IMR-90 (cell line): ENCODE measurements around the gene DCAF11. TPM values are rescaled to one million over a fixed set of nuclear protein-coding genes. Genes with fewer than 3 reads are reported as not detected.

Experiments
- ATAC-seq: fragments of 200-7000 bp; cut with Tn5 transposase; 2 replicates; pipeline ENCODE4 v1.9.1; 2020; ENCODE audit warnings: low read depth, mild to moderate bottlenecking, moderate library complexity
- BruUV-seq: library from RNA; stranded (reverse); fragments of 400-500 nt; replicated peaks from 2 replicates; lab custom pipeline; 2021; lab: Mats Ljungman, UMichigan
- CTCF ChIA-PET: fragments of 300-600 bp; formaldehyde crosslinking; extraction: SDS; loops from one replicate; lab custom pipeline; 2021; ENCODE audit warnings: antibody characterized with exemption; lab: Yijun Ruan, JAX
- POLR2A ChIA-PET: fragments of 300-600 bp; sonication (Branson Sonifier 250); formaldehyde crosslinking; loops from one replicate; lab custom pipeline; 2022; ENCODE audit warnings: antibody characterized with exemption; ENCODE audit not compliant: unreplicated experiment; lab: Charles Lee
- DNase-seq: peaks from one replicate; pipeline ENCODE4 v3.0.0; 2013
- H2AFZ ChIP-seq: replicated peaks from 2 replicates; pipeline ENCODE3; 2013; ENCODE audit warnings: low read length, mild to moderate bottlenecking; ENCODE audit not compliant: poor library complexity
- H2AK5ac ChIP-seq: 2 replicates; pipeline ENCODE4 v1.6.1; 2013; ENCODE audit warnings: low read depth, low read length, inconsistent platforms
- H2AK9ac ChIP-seq: replicated peaks from 2 replicates; pipeline ENCODE3; 2013; ENCODE audit warnings: mild to moderate bottlenecking, low read depth, low read length, moderate library complexity; ENCODE audit not compliant: poor library complexity
- H2BK120ac ChIP-seq: 2 replicates; pipeline ENCODE4 v1.6.1; 2013; ENCODE audit warnings: low read depth, low read length, inconsistent platforms
- H2BK15ac ChIP-seq: 3 replicates; pipeline ENCODE4 v1.6.1; 2013; ENCODE audit warnings: low read depth, low read length, inconsistent platforms
- H2BK20ac ChIP-seq: 2 replicates; pipeline ENCODE4 v1.6.1; 2013; ENCODE audit warnings: low read depth, mild to moderate bottlenecking, inconsistent platforms, low read length, moderate library complexity
- H2BK5ac ChIP-seq: 2 replicates; pipeline ENCODE4 v1.6.1; 2013; ENCODE audit warnings: mild to moderate bottlenecking, low read depth, low read length, inconsistent platforms; ENCODE audit not compliant: poor library complexity, severe bottlenecking
- H3K14ac ChIP-seq: replicated peaks from 2 replicates; pipeline ENCODE4 v1.6.1; 2013; ENCODE audit warnings: low read depth, low read length, inconsistent platforms
- H3K18ac ChIP-seq: 2 replicates; pipeline ENCODE4 v1.6.1; 2013; ENCODE audit warnings: low read depth, low read length, control low read depth
- H3K23ac ChIP-seq: 2 replicates; pipeline ENCODE4 v1.6.1; 2013; ENCODE audit warnings: low read depth, low read length, inconsistent platforms
- H3K27ac ChIP-seq: 2 replicates; pipeline ENCODE4 v1.5.1; 2013; ENCODE audit warnings: mild to moderate bottlenecking, control low read depth, low read length; ENCODE audit not compliant: insufficient read depth
- H3K27me3 ChIP-seq: 2 replicates; pipeline ENCODE4 v1.6.1; 2013; ENCODE audit warnings: low read length; ENCODE audit not compliant: control insufficient read depth, insufficient read depth
- H3K36me3 ChIP-seq: 2 replicates; pipeline ENCODE4 v1.6.1; 2013; ENCODE audit warnings: low read length, mixed read lengths; ENCODE audit not compliant: control insufficient read depth, insufficient read depth
- H3K4ac ChIP-seq: 2 replicates; pipeline ENCODE4 v1.6.1; 2013; ENCODE audit warnings: low read depth, low read length, inconsistent platforms
- H3K4me1 ChIP-seq: 2 replicates; pipeline ENCODE4 v1.6.1; 2013; ENCODE audit warnings: low read length, mixed read lengths; ENCODE audit not compliant: control insufficient read depth, insufficient read depth
- H3K4me2 ChIP-seq: 2 replicates; pipeline ENCODE4 v1.6.1; 2013; ENCODE audit warnings: low read depth, mild to moderate bottlenecking, control low read depth, low read length, moderate library complexity
- H3K4me3 ChIP-seq: 2 replicates; pipeline ENCODE4 v1.5.1; 2013; ENCODE audit warnings: low read depth, mild to moderate bottlenecking, control low read depth, low read length, moderate library complexity; ENCODE audit not compliant: insufficient read depth
- H3K56ac ChIP-seq: 2 replicates; pipeline ENCODE4 v1.6.1; 2013; ENCODE audit warnings: low read length, inconsistent platforms; ENCODE audit not compliant: insufficient read depth; ENCODE audit errors: extremely low read depth
- H3K79me1 ChIP-seq, 2 experiments: 2 replicates each; pipeline ENCODE4 v1.6.1; 2013; ENCODE audit warnings: low read length in 2 of 2, inconsistent platforms in 1 of 2, low read depth in 1 of 2
- H3K9ac ChIP-seq: 2 replicates; pipeline ENCODE4 v1.6.1; 2013; ENCODE audit warnings: low read depth, low read length, control low read depth
- H3K9me1 ChIP-seq: 2 replicates; pipeline ENCODE4 v1.6.1; 2013; ENCODE audit warnings: low read length, inconsistent platforms; ENCODE audit not compliant: insufficient read depth
- H3K9me3 ChIP-seq: 2 replicates; pipeline ENCODE4 v1.6.1; 2013; ENCODE audit warnings: low read length; ENCODE audit not compliant: control insufficient read depth, insufficient read depth
- H4K20me1 ChIP-seq: 2 replicates; pipeline ENCODE4 v1.6.1; 2013; ENCODE audit warnings: low read length, inconsistent platforms; ENCODE audit not compliant: insufficient read depth
- H4K5ac ChIP-seq: 2 replicates; pipeline ENCODE4 v1.6.1; 2013; ENCODE audit warnings: mild to moderate bottlenecking, low read depth, low read length, control low read depth
- H4K8ac ChIP-seq, 2 experiments: 2 replicates each; pipeline ENCODE4 v1.6.1; 2013; ENCODE audit warnings: low read depth in 2 of 2, low read length in 2 of 2, control low read depth in 1 of 2, inconsistent platforms in 1 of 2
- H4K91ac ChIP-seq: 2 replicates; pipeline ENCODE4 v1.6.1; 2013; ENCODE audit warnings: low read depth, low read length, inconsistent platforms; ENCODE audit not compliant: insufficient read depth
- BHLHE40 ChIP-seq: fragments of 150-350 bp; IDR thresholded peaks from 2 replicates; pipeline ENCODE4 v1.6.1; 2016; ENCODE audit warnings: mild to moderate bottlenecking, low read depth, low read length
- CEBPB ChIP-seq: IDR thresholded peaks from 2 replicates; pipeline ENCODE4 v1.6.1; 2012; ENCODE audit warnings: low read depth, low read length, improper control_type of control experiment
- CHD1 ChIP-seq: IDR thresholded peaks from 2 replicates; pipeline ENCODE4 v1.6.1; 2012; ENCODE audit warnings: low read depth, low read length, improper control_type of control experiment
- CTCF ChIP-seq: conservative IDR thresholded peaks from 2 replicates; pipeline ENCODE4 v1.5.1; 2012; ENCODE audit warnings: mild to moderate bottlenecking, low read depth, low read length, improper control_type of control experiment
- ELK1 ChIP-seq: fragments of 150-350 bp; IDR thresholded peaks from 2 replicates; pipeline ENCODE4 v1.6.1; 2016; ENCODE audit warnings: low read depth, mild to moderate bottlenecking, low read length, moderate library complexity, borderline replicate concordance
- FOS ChIP-seq: fragments of 150-350 bp; IDR thresholded peaks from 2 replicates; pipeline ENCODE4 v1.6.1; 2016; ENCODE audit warnings: low read depth, low read length
- MAFK ChIP-seq: IDR thresholded peaks from 2 replicates; pipeline ENCODE4 v1.6.1; 2012; ENCODE audit warnings: low read depth, low read length, improper control_type of control experiment
- MAZ ChIP-seq: IDR thresholded peaks from 2 replicates; pipeline ENCODE4 v1.6.1; 2012; ENCODE audit warnings: low read depth, mild to moderate bottlenecking, low read length, improper control_type of control experiment, moderate library complexity, borderline replicate concordance
- MXI1 ChIP-seq: IDR thresholded peaks from 2 replicates; pipeline ENCODE4 v1.6.1; 2012; ENCODE audit warnings: low read depth, mild to moderate bottlenecking, low read length, moderate library complexity, borderline replicate concordance
- NFE2L2 ChIP-seq: fragments of 150-350 bp; IDR thresholded peaks from 2 replicates; pipeline ENCODE4 v1.6.1; 2016; ENCODE audit warnings: low read depth, mild to moderate bottlenecking, low read length
- POLR2A ChIP-seq: IDR thresholded peaks from 2 replicates; pipeline ENCODE4 v1.6.1; 2012; ENCODE audit warnings: mild to moderate bottlenecking, low read depth, low read length
- RAD21 ChIP-seq: IDR thresholded peaks from 2 replicates; pipeline ENCODE4 v1.6.1; 2012; ENCODE audit warnings: low read length, improper control_type of control experiment
- RCOR1 ChIP-seq: IDR thresholded peaks from 2 replicates; pipeline ENCODE4 v1.6.1; 2012; ENCODE audit warnings: mild to moderate bottlenecking, low read length, improper control_type of control experiment; ENCODE audit not compliant: insufficient replicate concordance
- RFX5 ChIP-seq: IDR thresholded peaks from 2 replicates; pipeline ENCODE4 v1.8.0; 2012; ENCODE audit warnings: low read depth, mild to moderate bottlenecking, low read length, moderate library complexity
- SMC3 ChIP-seq: fragments of 150-350 bp; IDR thresholded peaks from 2 replicates; pipeline ENCODE4 v1.6.1; 2016; ENCODE audit warnings: low read depth, mild to moderate bottlenecking, antibody characterized with exemption, low read length, moderate library complexity
- USF2 ChIP-seq: fragments of 150-350 bp; IDR thresholded peaks from 2 replicates; pipeline ENCODE4 v1.6.1; 2017; ENCODE audit warnings: mild to moderate bottlenecking, antibody characterized with exemption, low read length, low read depth
- WGBS, 2 experiments: methylation state at CpG; one replicate each; pipeline versions ENCODE4 v1.1.5 to v1.1.7; 2013; ENCODE audit warnings: missing lambda C conversion rate in 2 of 2; ENCODE audit not compliant: insufficient read length in 1 of 2; ENCODE audit errors: extremely low coverage in 2 of 2; 5-methylcytosine and 5-hydroxymethylcytosine counted together
- dilution Hi-C: fragments of 300-500 bp; cut with HindIII; formaldehyde crosslinking; loops from one replicate; pipeline ENCODE4 v1.14.3; 2018; ENCODE audit warnings: low sequenced_read_pairs; ENCODE audit not compliant: unreplicated experiment
- in situ Hi-C: fragments of 300-500 bp; cut with MboI; formaldehyde crosslinking; loops from 3 replicates; pipeline ENCODE4 v1.14.3; 2019; ENCODE audit warnings: low sequenced_read_pairs, inconsistent platforms, mixed read lengths
- intact Hi-C: fragments of 100-400 bp; cut with micrococcal nuclease; formaldehyde crosslinking; loops from 2 replicates; pipeline ENCODE4 v1.10.0; 2022
- polyA plus RNA-seq, 3 experiments: library from polyadenylated mRNA; depleted of rRNA; stranded (reverse); fragments of >200 nt; gene quantifications; 2 replicates each; pipeline ENCODE4 v1.2.3, GENCODE V29; 2012; ENCODE audit warnings: low replicate concordance in 1 of 3
- total RNA-seq: library from RNA; depleted of rRNA; stranded (reverse); fragments of >200 nt; gene quantifications from 2 replicates; pipeline ENCODE4 v1.2.3, GENCODE V29; 2012

Gene DCAF11
- total and polyA plus RNA-seq, 2 of the 4 experiments (the other 2 are of a cell fraction) = 21.0 to 52.0 TPM

- dilution Hi-C loops = no loop called here
- no peak for DNase-seq
- ATAC-seq = no peak
- H4K20me1 ChIP-seq = no peaks in the 10 kb centered on the region
- peaks cover 49% of the 10 kb centered on the region for H3K27me3 ChIP-seq
- H2BK5ac ChIP-seq = no peak overlapping the region
- no peaks in the 10 kb centered on the region for H3K4me1 ChIP-seq
- in situ Hi-C loops = no loop called here
- no peak overlapping the region for H3K23ac ChIP-seq
- H3K79me1 ChIP-seq = no peaks in the 10 kb centered on the region
- H2AFZ ChIP-seq = no peak overlapping the region
- H3K4me2 ChIP-seq = no peak overlapping the region
- no peaks in the 10 kb centered on the region for H3K9me3 ChIP-seq
- H3K56ac ChIP-seq = no peak overlapping the region
- H3K36me3 ChIP-seq = no peaks in the 10 kb centered on the region
- no peak overlapping the region for H3K18ac ChIP-seq
- no TSS peak for BruUV-seq
- H2BK120ac ChIP-seq = no peak overlapping the region
- no peak overlapping the region for H4K8ac ChIP-seq
- H3K4ac ChIP-seq = no peak overlapping the region
- no CpG with 5 or more reads among the region's 15 CpGs for WGBS, 2 experiments
- POLR2A ChIA-PET = no interaction called here
- no peaks in the 10 kb centered on the region for H3K9me1 ChIP-seq
- TF ChIP-seq POLR2A (no peak), CTCF (no peak), RFX5 (no peak), ELK1 (no peak), BHLHE40 (no peak), CHD1 (no peak), RCOR1 (no peak), RAD21 (no peak), MAFK (no peak), NFE2L2 (no peak), MXI1 (no peak), MAZ (no peak), SMC3 (no peak), FOS (no peak), CEBPB (no peak), USF2 (no peak)
- H4K5ac ChIP-seq = no peak overlapping the region
- no peak overlapping the region for H2AK9ac ChIP-seq
- CTCF ChIA-PET = interaction anchor here (1.2 kb wide), 1 partner anchor 44 kb away, joined by 6 read pairs; no protein-coding TSS in a partner anchor
- H3K9ac ChIP-seq = no peak overlapping the region
- H2BK20ac ChIP-seq = no peak overlapping the region
- H3K14ac ChIP-seq = no peak overlapping the region
- no peak overlapping the region for H3K4me3 ChIP-seq
- H4K91ac ChIP-seq = no peak overlapping the region
- no peak overlapping the region for H2BK15ac ChIP-seq
- H3K27ac ChIP-seq = no peak overlapping the region
- no peak overlapping the region for H2AK5ac ChIP-seq
- intact Hi-C loops = no loop called here
These were observed 49.7 kb upstream of the DCAF11 start for GRCh38 chr14:24064856-24065255.
